HG02798 (cell line): Measurements from ENCODE around the gene TMEM238.

ENCODE experiments used
- ATAC-seq: cut with Tn5 transposase; IDR thresholded peaks from one replicate; pipeline ENCODE4 v1.9.1; 2021; ENCODE audit warnings: mild to moderate bottlenecking; ENCODE audit not compliant: unreplicated experiment, poor library complexity

TMEM238 gene

GRCh38 chr19:55382013-55382412 lies 2.1 kb downstream of the TMEM238 start:
- no peak for ATAC-seq

- ATAC-seq, result no peak
These were observed 4.9 kb downstream of the TMEM238 start for GRCh38 chr19:55379174-55379573.

- ATAC-seq, result no peak
These were observed 6.5 kb downstream of the TMEM238 start for GRCh38 chr19:55377356-55378131.

- ATAC-seq, result no peak
These were observed 7.7 kb downstream of the TMEM238 start, which contains the start of gene TMEM190 for GRCh38 chr19:55376241-55376933. Gene TMEM190, plus strand, starts transcription at chr19:55376826. Its CDS starts 28 bp downstream, at chr19:55376854.

- no peak for ATAC-seq
These were observed 9.9 kb downstream of the TMEM238 start for GRCh38 chr19:55373993-55374757.

- no peak for ATAC-seq
These were observed 10.6 kb downstream of the TMEM238 start for GRCh38 chr19:55373306-55373992.

GRCh38 chr19:55372316-55373081 lies 11.6 kb downstream of the TMEM238 start:
- ATAC-seq, result no peak

- ATAC-seq, result no peak
These were observed 13.6 kb downstream of the TMEM238 start, which contains the start of gene IL11 for GRCh38 chr19:55370305-55370988. Gene IL11, minus strand, starts transcription at chr19:55370463. Its CDS starts 153 bp downstream, at chr19:55370310.

- ATAC-seq, result no peak
These were observed 14.3 kb downstream of the TMEM238 start for GRCh38 chr19:55369653-55370304.

GRCh38 chr19:55368701-55369563 lies 15.2 kb downstream of the TMEM238 start:
- no peak for ATAC-seq

- ATAC-seq, result no peak
These were observed 16.0 kb downstream of the TMEM238 start for GRCh38 chr19:55368106-55368505.

GRCh38 chr19:55366790-55367189 lies 17.3 kb downstream of the TMEM238 start:
- ATAC-seq, result no peak

GRCh38 chr19:55365964-55366363 lies 18.1 kb downstream of the TMEM238 start:
- ATAC-seq, result no peak

- ATAC-seq, result no peak
These were observed 18.8 kb downstream of the TMEM238 start for GRCh38 chr19:55365245-55365644.

- ATAC-seq, result no peak
These were observed 20.9 kb downstream of the TMEM238 start, which contains the start of gene GARIN5B for GRCh38 chr19:55362990-55363716. Gene GARIN5B, minus strand, starts transcription at chr19:55363260. Its CDS starts 194 bp downstream, at chr19:55363066.

- no peak for ATAC-seq
These were observed 21.7 kb downstream of the TMEM238 start for GRCh38 chr19:55362174-55362989.
